Neuronal stem cell (in vitro differentiated cells): ENCODE results near the gene TRIM62.

Experiments used
- DNase-seq: peaks from one replicate; pipeline ENCODE4 v3.0.0-alpha.2; 2013; ENCODE audit warnings: low spot score
- H2AFZ ChIP-seq: one replicate; pipeline ENCODE4 v1.6.1; 2013; ENCODE audit warnings: mild to moderate bottlenecking, low read length, inconsistent platforms
- H2AK5ac ChIP-seq: 2 replicates; pipeline ENCODE4 v1.6.1; 2013; ENCODE audit warnings: low read depth, mild to moderate bottlenecking, inconsistent platforms, low read length, moderate library complexity, mixed read lengths
- H2BK120ac ChIP-seq: 2 replicates; pipeline ENCODE4 v1.6.1; 2013; ENCODE audit warnings: low read depth, mild to moderate bottlenecking, inconsistent platforms, low read length, moderate library complexity, mixed read lengths
- H2BK12ac ChIP-seq: one replicate; pipeline ENCODE4 v1.6.1; 2013; ENCODE audit warnings: low read length, inconsistent platforms
- H2BK15ac ChIP-seq: 2 replicates; pipeline ENCODE4 v1.6.1; 2013; ENCODE audit warnings: mild to moderate bottlenecking, low read length, inconsistent platforms, mixed read lengths
- H2BK5ac ChIP-seq: one replicate; pipeline ENCODE4 v1.6.1; 2013; ENCODE audit warnings: inconsistent platforms, mild to moderate bottlenecking, low read length, moderate library complexity
- H3K14ac ChIP-seq: one replicate; pipeline ENCODE4 v1.6.1; 2013; ENCODE audit warnings: low read length, inconsistent platforms
- H3K18ac ChIP-seq: 2 replicates; pipeline ENCODE4 v1.6.1; 2013; ENCODE audit warnings: low read length, inconsistent platforms
- H3K23ac ChIP-seq: 2 replicates; pipeline ENCODE4 v1.6.1; 2013; ENCODE audit warnings: low read depth, mild to moderate bottlenecking, mixed read lengths, low read length, inconsistent platforms; ENCODE audit not compliant: poor library complexity
- H3K27ac ChIP-seq: replicated peaks from 3 replicates; pipeline ENCODE4 v1.5.1; 2013; ENCODE audit warnings: low read length, inconsistent platforms
- H3K27me3 ChIP-seq, 3 experiments: 2 replicates each; pipeline ENCODE4 v1.6.1; 2013; ENCODE audit warnings: low read length in 3 of 3, mild to moderate bottlenecking in 2 of 3, inconsistent platforms in 1 of 3, low read depth in 1 of 3, mixed read lengths in 1 of 3, moderate library complexity in 1 of 3; ENCODE audit not compliant: control insufficient read depth in 3 of 3, insufficient read depth in 3 of 3
- H3K36me3 ChIP-seq, 2 donors: replicated peaks in 1 of 2; 2 replicates each; pipeline ENCODE4 v1.6.1; 2013; ENCODE audit warnings: low read length in 2 of 2; ENCODE audit not compliant: control insufficient read depth in 2 of 2, insufficient read depth in 2 of 2
- H3K4ac ChIP-seq: 2 replicates; pipeline ENCODE4 v1.6.1; 2013; ENCODE audit warnings: inconsistent platforms, mild to moderate bottlenecking, low read length, moderate library complexity
- H3K4me1 ChIP-seq, 2 donors: 1 replicate in 1 of 2; 2 replicates in 1 of 2; pipeline ENCODE4 v1.6.1; 2013; ENCODE audit warnings: low read length in 2 of 2, low read depth in 1 of 2; ENCODE audit not compliant: control insufficient read depth in 2 of 2, insufficient read depth in 1 of 2
- H3K4me2 ChIP-seq: one replicate; pipeline ENCODE4 v1.6.1; 2013; ENCODE audit warnings: mild to moderate bottlenecking, low read length, inconsistent platforms; ENCODE audit not compliant: insufficient read depth, poor library complexity, severe bottlenecking
- H3K4me3 ChIP-seq, 2 donors: 2 replicates each; pipeline ENCODE4 v1.5.1; 2013; ENCODE audit warnings: low read length in 2 of 2, mild to moderate bottlenecking in 2 of 2, inconsistent platforms in 1 of 2, moderate library complexity in 1 of 2
- H3K79me1 ChIP-seq: one replicate; pipeline ENCODE4 v1.6.1; 2013; ENCODE audit warnings: low read depth, mild to moderate bottlenecking, inconsistent platforms, low read length, moderate library complexity
- H3K9ac ChIP-seq: one replicate; pipeline ENCODE4 v1.6.1; 2013; ENCODE audit warnings: mild to moderate bottlenecking, low read depth, low read length, inconsistent platforms; ENCODE audit not compliant: poor library complexity
- H3K9me3 ChIP-seq, 2 donors: replicated peaks in 1 of 2; 2 replicates each; pipeline versions ENCODE3 to v1.6.1; 2013; ENCODE audit warnings: low read length in 2 of 2, mild to moderate bottlenecking in 2 of 2, inconsistent platforms in 1 of 2, low read depth in 1 of 2, mixed read lengths in 1 of 2, moderate library complexity in 1 of 2; ENCODE audit not compliant: control insufficient read depth in 2 of 2, insufficient read depth in 1 of 2
- H4K8ac ChIP-seq: one replicate; pipeline ENCODE4 v1.6.1; 2013; ENCODE audit warnings: low read depth, mild to moderate bottlenecking, inconsistent platforms, low read length, moderate library complexity
- H4K91ac ChIP-seq: one replicate; pipeline ENCODE4 v1.6.1; 2013; ENCODE audit warnings: low read length, low read depth, mild to moderate bottlenecking, inconsistent platforms; ENCODE audit not compliant: poor library complexity
- WGBS, 2 donors: extraction: QIAGEN DNeasy Blood & Tissue Kit; methylation state at CpG; one replicate each; pipeline ENCODE4 v1.1.7; 2013; ENCODE audit warnings: missing lambda C conversion rate in 2 of 2, mixed read lengths in 1 of 2; ENCODE audit not compliant: insufficient read length in 2 of 2, insufficient replicate concordance in 1 of 2; ENCODE audit errors: extremely low coverage in 2 of 2; 5-methylcytosine and 5-hydroxymethylcytosine counted together

Gene TRIM62

GRCh38 chr1:33142483-33143064 lies 39.3 kb downstream of the TRIM62 start:
- no peak for DNase-seq
- H2BK12ac ChIP-seq = no peak overlapping the region
- H4K91ac ChIP-seq = no peak overlapping the region
- no peaks in the 10 kb centered on the region for H3K9me3 ChIP-seq
- no peak overlapping the region for H2BK15ac ChIP-seq
- H4K8ac ChIP-seq = no peak overlapping the region
- H3K4me3 ChIP-seq = no peak overlapping the region
- no peak overlapping the region for H2BK120ac ChIP-seq
- H3K18ac ChIP-seq = no peak overlapping the region
- H3K36me3 ChIP-seq = peaks cover 2 to 37% of the 10 kb centered on the region in 2 donors
- H2AFZ ChIP-seq = no peak overlapping the region
- H3K4me1 ChIP-seq = peaks cover 11 to 15% of the 10 kb centered on the region in 2 donors
- peak overlapping the region; percentile 40 for H2AK5ac ChIP-seq
- H2BK5ac ChIP-seq = no peak overlapping the region
- no peak overlapping the region for H3K27ac ChIP-seq
- no CpG with 5 or more reads among the region's 7 CpGs for WGBS, 2 donors
- H3K4me2 ChIP-seq = no peak overlapping the region
- H3K9ac ChIP-seq = no peak overlapping the region
- H3K23ac ChIP-seq = no peak overlapping the region
- H3K79me1 ChIP-seq = no peaks in the 10 kb centered on the region
- H3K14ac ChIP-seq = no peak overlapping the region
- H3K27me3 ChIP-seq = no peaks in the 10 kb centered on the region
- H3K4ac ChIP-seq = no peak overlapping the region

GRCh38 chr1:33141781-33142180 lies 40.1 kb downstream of the TRIM62 start:
- H3K9ac ChIP-seq = no peak overlapping the region
- no peak overlapping the region for H4K91ac ChIP-seq
- no peaks in the 10 kb centered on the region for H3K27me3 ChIP-seq
- H3K14ac ChIP-seq = no peak overlapping the region
- H3K18ac ChIP-seq = peak overlapping the region; percentile 44
- H2BK15ac ChIP-seq = no peak overlapping the region
- no peak for DNase-seq
- H2BK5ac ChIP-seq = no peak overlapping the region
- no peak overlapping the region for H3K4ac ChIP-seq
- no peak overlapping the region for H2AK5ac ChIP-seq
- H3K79me1 ChIP-seq = no peaks in the 10 kb centered on the region
- no peak overlapping the region for H2AFZ ChIP-seq
- no peak overlapping the region for H3K4me2 ChIP-seq
- H3K23ac ChIP-seq = no peak overlapping the region
- no peak overlapping the region for H3K4me3 ChIP-seq
- H3K27ac ChIP-seq = no peak overlapping the region
- H3K4me1 ChIP-seq = peaks cover 11 to 15% of the 10 kb centered on the region in 2 donors
- no peak overlapping the region for H4K8ac ChIP-seq
- H3K36me3 ChIP-seq = peaks cover 1 to 29% of the 10 kb centered on the region in 2 donors
- no CpG with 5 or more reads among the region's 3 CpGs for WGBS, 2 donors
- no peak overlapping the region for H2BK12ac ChIP-seq
- no peak overlapping the region for H2BK120ac ChIP-seq
- H3K9me3 ChIP-seq = no peaks in the 10 kb centered on the region

DNA sequence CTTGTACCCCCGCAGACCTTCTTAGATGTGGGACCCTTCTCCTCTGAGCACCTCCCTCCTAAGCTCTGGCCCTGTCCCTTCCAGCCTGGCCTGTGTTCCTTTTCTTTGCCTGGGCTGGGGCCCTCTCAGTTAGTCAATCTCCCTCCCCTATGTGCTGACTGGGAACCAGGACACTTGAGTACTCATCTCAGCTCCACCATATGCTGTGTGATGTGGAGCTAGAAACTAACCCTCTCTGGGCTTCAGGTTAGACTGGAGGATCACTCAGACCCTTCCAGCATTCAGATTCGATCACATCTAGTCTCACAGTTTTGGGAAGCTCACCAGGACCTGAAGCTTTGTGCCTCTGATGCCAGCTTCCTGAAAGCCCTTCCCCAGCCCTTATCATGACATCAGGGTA lies 40.6 kb downstream of the TRIM62 start:
- no peak overlapping the region for H2BK5ac ChIP-seq
- H4K8ac ChIP-seq = no peak overlapping the region
- no peak overlapping the region for H2AK5ac ChIP-seq
- H3K14ac ChIP-seq = no peak overlapping the region
- no peak overlapping the region for H3K4ac ChIP-seq
- no peak overlapping the region for H2BK120ac ChIP-seq
- no peak overlapping the region for H2BK12ac ChIP-seq
- no peak overlapping the region for H2AFZ ChIP-seq
- no peaks in the 10 kb centered on the region for H3K27me3 ChIP-seq
- no peak overlapping the region for H4K91ac ChIP-seq
- no peak overlapping the region for H3K27ac ChIP-seq
- H3K9ac ChIP-seq = no peak overlapping the region
- no peak overlapping the region for H3K4me2 ChIP-seq
- no peak overlapping the region for H3K4me3 ChIP-seq
- WGBS, 2 donors = no CpG with 5 or more reads among the region's 2 CpGs
- peaks cover 11 to 15% of the 10 kb centered on the region in 2 donors for H3K4me1 ChIP-seq
- H3K36me3 ChIP-seq = peaks cover 0 to 24% of the 10 kb centered on the region in 2 donors
- no peaks in the 10 kb centered on the region for H3K79me1 ChIP-seq
- H3K18ac ChIP-seq = no peak overlapping the region
- no peak overlapping the region for H3K23ac ChIP-seq
- H2BK15ac ChIP-seq = no peak overlapping the region
- no peak for DNase-seq
- H3K9me3 ChIP-seq = no peaks in the 10 kb centered on the region

GRCh38 chr1:33140153-33141149 lies 41.4 kb downstream of the TRIM62 start:
- DNase-seq = no peak
- no peak overlapping the region for H2BK15ac ChIP-seq
- no peak overlapping the region for H2AK5ac ChIP-seq
- H3K18ac ChIP-seq = no peak overlapping the region
- no peak overlapping the region for H3K4me3 ChIP-seq
- no peak overlapping the region for H3K9ac ChIP-seq
- H3K4me1 ChIP-seq = peaks cover 11 to 15% of the 10 kb centered on the region in 2 donors
- no peak overlapping the region for H3K4ac ChIP-seq
- H4K91ac ChIP-seq = no peak overlapping the region
- no peak overlapping the region for H4K8ac ChIP-seq
- H3K9me3 ChIP-seq = no peaks in the 10 kb centered on the region
- no peak overlapping the region for H2BK120ac ChIP-seq
- H3K36me3 ChIP-seq = peaks cover 0 to 16% of the 10 kb centered on the region in 2 donors
- no peak overlapping the region for H2AFZ ChIP-seq
- H3K27ac ChIP-seq = no peak overlapping the region
- no peak overlapping the region for H3K14ac ChIP-seq
- H2BK5ac ChIP-seq = no peak overlapping the region
- H3K79me1 ChIP-seq = no peaks in the 10 kb centered on the region
- WGBS, 2 donors = no CpG with 5 or more reads among the region's 9 CpGs
- no peak overlapping the region for H3K23ac ChIP-seq
- no peak overlapping the region for H2BK12ac ChIP-seq
- H3K4me2 ChIP-seq = no peak overlapping the region
- no peaks in the 10 kb centered on the region for H3K27me3 ChIP-seq
